GM23338 (cell line): ENCODE results near the gene MRAP. TPM values are rescaled to one million over a fixed set of nuclear protein-coding genes. Genes with fewer than 3 reads are reported as not detected.

Experiments used
- ATAC-seq: fragments of 200-7000 bp; cut with Tn5 transposase; 3 replicates; pipeline ENCODE4 v1.9.1; 2020
- DNase-seq: peaks from one replicate; pipeline ENCODE4 v3.0.0-alpha.2; 2015; ENCODE audit warnings: low spot score
- H2AFZ ChIP-seq: fragments of 200-600 bp; sonication (generic); 2 replicates; pipeline ENCODE4 v1.8.0; 2016; ENCODE audit warnings: antibody characterized with exemption, mild to moderate bottlenecking, moderate library complexity
- H3F3A ChIP-seq: fragments of 200-600 bp; sonication (generic); replicated peaks from 2 replicates; pipeline ENCODE4 v1.8.0; 2017; ENCODE audit warnings: antibody characterized with exemption, mixed run types, low read depth
- H3K27ac ChIP-seq: fragments of 200-600 bp; sonication (generic); 2 replicates; pipeline ENCODE4 v1.6.1; 2016; ENCODE audit warnings: low read depth
- H3K27me3 ChIP-seq: fragments of 200-600 bp; sonication (generic); 2 replicates; pipeline ENCODE4 v1.8.0; 2016; ENCODE audit warnings: mild to moderate bottlenecking, mixed run types, moderate library complexity; ENCODE audit not compliant: insufficient read depth
- H3K36me3 ChIP-seq: fragments of 200-600 bp; sonication (generic); 2 replicates; pipeline ENCODE4 v1.8.0; 2016; ENCODE audit warnings: mild to moderate bottlenecking; ENCODE audit not compliant: insufficient read depth
- H3K4me1 ChIP-seq: fragments of 200-600 bp; sonication (generic); 2 replicates; pipeline ENCODE4 v1.8.0; 2016; ENCODE audit warnings: mild to moderate bottlenecking, moderate library complexity; ENCODE audit not compliant: insufficient read depth
- H3K4me2 ChIP-seq: fragments of 200-600 bp; sonication (generic); 2 replicates; pipeline ENCODE4 v1.7.1; 2017; ENCODE audit warnings: mixed run types
- H3K4me3 ChIP-seq: fragments of 200-600 bp; sonication (generic); 2 replicates; pipeline ENCODE4 v1.6.1; 2016; ENCODE audit warnings: mixed run types
- H3K79me2 ChIP-seq: fragments of 200-600 bp; sonication (generic); replicated peaks from 2 replicates; pipeline ENCODE4 v1.8.0; 2017; ENCODE audit warnings: mild to moderate bottlenecking; ENCODE audit not compliant: insufficient read depth
- H3K9me2 ChIP-seq: fragments of 200-600 bp; sonication (generic); 2 replicates; pipeline ENCODE4 v1.8.0; 2017; ENCODE audit not compliant: insufficient read depth
- H4K20me1 ChIP-seq: fragments of 200-600 bp; sonication (generic); replicated peaks from 2 replicates; pipeline ENCODE4 v1.8.0; 2017; ENCODE audit warnings: mild to moderate bottlenecking; ENCODE audit not compliant: insufficient read depth
- H3K27ac Mint-ChIP-seq: 2 replicates; pipeline ENCODE4 v1.8.0; 2020; ENCODE audit warnings: inconsistent platforms, mild to moderate bottlenecking, moderate library complexity, mixed read lengths
- H3K27me3 Mint-ChIP-seq: 3 replicates; pipeline ENCODE4 v1.8.0; 2022; ENCODE audit warnings: low read depth, mild to moderate bottlenecking, moderate library complexity, mixed read lengths, inconsistent platforms; ENCODE audit not compliant: insufficient read depth, poor library complexity
- H3K36me3 Mint-ChIP-seq: 3 replicates; pipeline ENCODE4 v1.8.0; 2021; ENCODE audit warnings: low read depth, mild to moderate bottlenecking, inconsistent platforms, moderate library complexity, mixed read lengths
- H3K4me1 Mint-ChIP-seq: 3 replicates; pipeline ENCODE4 v1.8.0; 2020; ENCODE audit warnings: mild to moderate bottlenecking, inconsistent platforms, mixed read lengths
- H3K4me3 Mint-ChIP-seq: 3 replicates; pipeline ENCODE4 v1.8.0; 2021; ENCODE audit warnings: moderate library complexity, mild to moderate bottlenecking, inconsistent platforms, mixed read lengths
- H3K9me3 Mint-ChIP-seq: 3 replicates; pipeline ENCODE4 v1.8.0; 2020; ENCODE audit warnings: moderate library complexity, mild to moderate bottlenecking, inconsistent platforms, mixed read lengths
- CREB1 ChIP-seq: fragments of 250-450 bp; sonication (Bioruptor Pico); IDR thresholded peaks from 2 replicates; pipeline ENCODE4 v1.5.0; 2020; ENCODE audit warnings: low read depth, mild to moderate bottlenecking, moderate library complexity
- CTCF ChIP-seq, 2 experiments: fragments of 200-600 bp in 1 of 2; sonication (generic) in 1 of 2; conservative IDR thresholded peaks; 2 replicates each; pipeline versions ENCODE4 v1.5.1 to v1.6.1; 2016 to 2017; ENCODE audit warnings: antibody characterized with exemption in 2 of 2, low read depth in 2 of 2, mild to moderate bottlenecking in 2 of 2, moderate library complexity in 1 of 2
- POLR2AphosphoS5 ChIP-seq: IDR thresholded peaks from 2 replicates; pipeline ENCODE4 v1.6.1; 2016; ENCODE audit warnings: antibody characterized with exemption, low read depth
- ZNF114 ChIP-seq: fragments of 250-450 bp; sonication (Bioruptor Pico); IDR thresholded peaks from 2 replicates; pipeline ENCODE4 v1.5.0; 2020; ENCODE audit warnings: mild to moderate bottlenecking, moderate library complexity
- ZNF331 ChIP-seq: fragments of 250-450 bp; sonication (Bioruptor Pico); IDR thresholded peaks from 2 replicates; pipeline ENCODE4 v1.5.0; 2020; ENCODE audit warnings: low read depth, mild to moderate bottlenecking, moderate library complexity
- polyA plus RNA-seq: library from polyadenylated mRNA; unstranded; fragments of >200 nt; fragmentation: Nextera tagmentation; extraction: Ambion mirVana; gene quantifications from 2 replicates; pipeline ENCODE4 v1.2.1, GENCODE V29; 2016
- total RNA-seq: library from RNA; depleted of rRNA; stranded (reverse); fragments of >200 nt; shearing (Covaris generic); gene quantifications from 2 replicates; pipeline ENCODE4 v1.2.3, GENCODE V29; 2014
- TF ChIP-seq, protein P1 (sequence below): fragments of 250-450 bp; sonication (Bioruptor Pico); IDR thresholded peaks from 2 replicates; pipeline ENCODE4 v1.5.0; 2020; ENCODE audit warnings: mild to moderate bottlenecking, moderate library complexity

The MRAP gene
- total and polyA plus RNA-seq, 2 experiments from 2014 or later = 0.78 TPM; not detected in 1

DNA sequence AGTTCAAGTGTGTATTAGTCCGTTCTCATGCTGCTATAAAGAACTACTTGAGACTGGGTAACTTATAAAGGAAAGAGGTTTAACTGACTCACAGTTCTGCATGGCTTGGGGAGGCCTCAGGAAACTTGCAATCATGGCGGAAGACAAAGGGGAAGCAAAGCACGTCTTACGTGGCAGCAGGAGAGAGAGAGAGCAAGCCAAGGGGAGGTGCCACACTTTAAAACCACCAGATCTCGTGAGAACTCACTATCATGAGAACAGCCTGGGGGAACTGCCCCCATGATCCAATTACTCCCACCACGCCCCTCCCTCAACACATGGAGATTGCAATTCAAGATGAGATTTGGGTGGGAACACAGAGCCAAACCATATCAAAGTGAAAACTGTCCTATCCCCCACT lies 15.7 kb upstream of the MRAP start:
- peaks cover 13% of the 10 kb centered on the region for H3K27me3 Mint-ChIP-seq
- TF ChIP-seq ZNF114 (no peak), ZNF331 (CRISPR knock-in tag) (no peak)
- TF ChIP-seq, protein P1, sequence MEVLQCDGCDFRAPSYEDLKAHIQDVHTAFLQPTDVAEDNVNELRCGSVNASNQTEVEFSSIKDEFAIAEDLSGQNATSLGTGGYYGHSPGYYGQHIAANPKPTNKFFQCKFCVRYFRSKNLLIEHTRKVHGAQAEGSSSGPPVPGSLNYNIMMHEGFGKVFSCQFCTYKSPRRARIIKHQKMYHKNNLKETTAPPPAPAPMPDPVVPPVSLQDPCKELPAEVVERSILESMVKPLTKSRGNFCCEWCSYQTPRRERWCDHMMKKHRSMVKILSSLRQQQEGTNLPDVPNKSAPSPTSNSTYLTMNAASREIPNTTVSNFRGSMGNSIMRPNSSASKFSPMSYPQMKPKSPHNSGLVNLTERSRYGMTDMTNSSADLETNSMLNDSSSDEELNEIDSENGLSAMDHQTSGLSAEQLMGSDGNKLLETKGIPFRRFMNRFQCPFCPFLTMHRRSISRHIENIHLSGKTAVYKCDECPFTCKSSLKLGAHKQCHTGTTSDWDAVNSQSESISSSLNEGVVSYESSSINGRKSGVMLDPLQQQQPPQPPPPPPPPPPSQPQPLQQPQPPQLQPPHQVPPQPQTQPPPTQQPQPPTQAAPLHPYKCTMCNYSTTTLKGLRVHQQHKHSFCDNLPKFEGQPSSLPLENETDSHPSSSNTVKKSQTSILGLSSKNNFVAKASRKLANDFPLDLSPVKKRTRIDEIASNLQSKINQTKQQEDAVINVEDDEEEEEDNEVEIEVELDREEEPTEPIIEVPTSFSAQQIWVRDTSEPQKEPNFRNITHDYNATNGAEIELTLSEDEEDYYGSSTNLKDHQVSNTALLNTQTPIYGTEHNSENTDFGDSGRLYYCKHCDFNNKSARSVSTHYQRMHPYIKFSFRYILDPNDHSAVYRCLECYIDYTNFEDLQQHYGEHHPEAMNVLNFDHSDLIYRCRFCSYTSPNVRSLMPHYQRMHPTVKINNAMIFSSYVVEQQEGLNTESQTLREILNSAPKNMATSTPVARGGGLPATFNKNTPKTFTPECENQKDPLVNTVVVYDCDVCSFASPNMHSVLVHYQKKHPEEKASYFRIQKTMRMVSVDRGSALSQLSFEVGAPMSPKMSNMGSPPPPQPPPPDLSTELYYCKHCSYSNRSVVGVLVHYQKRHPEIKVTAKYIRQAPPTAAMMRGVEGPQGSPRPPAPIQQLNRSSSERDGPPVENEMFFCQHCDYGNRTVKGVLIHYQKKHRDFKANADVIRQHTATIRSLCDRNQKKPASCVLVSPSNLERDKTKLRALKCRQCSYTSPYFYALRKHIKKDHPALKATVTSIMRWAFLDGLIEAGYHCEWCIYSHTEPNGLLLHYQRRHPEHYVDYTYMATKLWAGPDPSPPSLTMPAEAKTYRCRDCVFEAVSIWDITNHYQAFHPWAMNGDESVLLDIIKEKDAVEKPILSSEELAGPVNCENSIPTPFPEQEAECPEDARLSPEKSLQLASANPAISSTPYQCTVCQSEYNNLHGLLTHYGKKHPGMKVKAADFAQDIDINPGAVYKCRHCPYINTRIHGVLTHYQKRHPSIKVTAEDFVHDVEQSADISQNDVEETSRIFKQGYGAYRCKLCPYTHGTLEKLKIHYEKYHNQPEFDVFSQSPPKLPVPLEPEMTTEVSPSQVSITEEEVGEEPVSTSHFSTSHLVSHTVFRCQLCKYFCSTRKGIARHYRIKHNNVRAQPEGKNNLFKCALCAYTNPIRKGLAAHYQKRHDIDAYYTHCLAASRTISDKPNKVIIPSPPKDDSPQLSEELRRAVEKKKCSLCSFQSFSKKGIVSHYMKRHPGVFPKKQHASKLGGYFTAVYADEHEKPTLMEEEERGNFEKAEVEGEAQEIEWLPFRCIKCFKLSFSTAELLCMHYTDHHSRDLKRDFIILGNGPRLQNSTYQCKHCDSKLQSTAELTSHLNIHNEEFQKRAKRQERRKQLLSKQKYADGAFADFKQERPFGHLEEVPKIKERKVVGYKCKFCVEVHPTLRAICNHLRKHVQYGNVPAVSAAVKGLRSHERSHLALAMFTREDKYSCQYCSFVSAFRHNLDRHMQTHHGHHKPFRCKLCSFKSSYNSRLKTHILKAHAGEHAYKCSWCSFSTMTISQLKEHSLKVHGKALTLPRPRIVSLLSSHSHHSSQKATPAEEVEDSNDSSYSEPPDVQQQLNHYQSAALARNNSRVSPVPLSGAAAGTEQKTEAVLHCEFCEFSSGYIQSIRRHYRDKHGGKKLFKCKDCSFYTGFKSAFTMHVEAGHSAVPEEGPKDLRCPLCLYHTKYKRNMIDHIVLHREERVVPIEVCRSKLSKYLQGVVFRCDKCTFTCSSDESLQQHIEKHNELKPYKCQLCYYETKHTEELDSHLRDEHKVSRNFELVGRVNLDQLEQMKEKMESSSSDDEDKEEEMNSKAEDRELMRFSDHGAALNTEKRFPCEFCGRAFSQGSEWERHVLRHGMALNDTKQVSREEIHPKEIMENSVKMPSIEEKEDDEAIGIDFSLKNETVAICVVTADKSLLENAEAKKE = no peak
- Histone ChIP-seq H3K4me3 (no peak overlapping the region), H3F3A (no peaks in the 10 kb centered on the region), H4K20me1 (no peaks in the 10 kb centered on the region), H3K27ac (no peak overlapping the region), H3K9me2 (no peaks in the 10 kb centered on the region), H3K27me3 (no peaks in the 10 kb centered on the region), H3K4me1 (peaks cover 4% of the 10 kb centered on the region), H2AFZ (no peak overlapping the region), H3K4me2 (no peak overlapping the region), H3K36me3 (no peaks in the 10 kb centered on the region), H3K79me2 (peaks cover 6% of the 10 kb centered on the region)
- H3K9me3 Mint-ChIP-seq = 0 out of 3 replicates have a peak, but pooled peaks cover 2% of the 10 kb centered on the region
- no peak overlapping the region for H3K4me3 Mint-ChIP-seq
- ATAC-seq = no peak
- no peaks in the 10 kb centered on the region; the same call in 2 of the 3 replicates for H3K36me3 Mint-ChIP-seq
- H3K27ac Mint-ChIP-seq = no peak overlapping the region
- no peak for DNase-seq
- H3K4me1 Mint-ChIP-seq = peaks cover 3% of the 10 kb centered on the region; the same call in 2 of the 3 replicates

DNA sequence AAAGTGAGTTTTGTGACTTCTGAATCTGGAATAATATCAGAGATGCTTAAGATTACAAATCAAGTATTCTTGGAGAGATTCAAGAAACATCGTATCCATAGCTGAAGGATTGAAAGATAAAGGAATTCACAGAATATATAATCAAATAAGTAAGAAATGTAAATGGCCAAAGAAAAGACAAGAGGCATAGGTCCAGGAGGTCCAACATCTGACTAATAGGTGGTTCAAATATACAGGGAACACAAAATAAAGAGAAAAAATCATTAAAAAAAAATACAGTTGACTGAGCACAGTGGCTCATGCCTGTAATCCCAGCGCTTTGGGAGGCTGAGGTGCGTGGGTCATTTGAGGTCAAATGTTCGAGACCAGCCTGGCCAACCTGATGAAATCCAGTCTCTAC lies 13.2 kb upstream of the MRAP start:
- 0 out of 3 replicates have a peak, but pooled peaks cover 2% of the 10 kb centered on the region for H3K9me3 Mint-ChIP-seq
- DNase-seq (no peak), ATAC-seq (no peak)
- H3K4me1 Mint-ChIP-seq = no peaks in the 10 kb centered on the region
- Histone ChIP-seq H3K9me2 (no peaks in the 10 kb centered on the region), H3K27me3 (no peaks in the 10 kb centered on the region), H3K27ac (no peak overlapping the region), H3K4me3 (no peak overlapping the region), H3F3A (no peaks in the 10 kb centered on the region), H2AFZ (no peak overlapping the region), H3K4me2 (no peak overlapping the region), H4K20me1 (no peaks in the 10 kb centered on the region), H3K36me3 (no peaks in the 10 kb centered on the region), H3K4me1 (no peaks in the 10 kb centered on the region), H3K79me2 (no peaks in the 10 kb centered on the region)
- no peak overlapping the region for H3K27ac Mint-ChIP-seq
- no peaks in the 10 kb centered on the region; the same call in 2 of the 3 replicates for H3K36me3 Mint-ChIP-seq
- H3K4me3 Mint-ChIP-seq = no peak overlapping the region
- peaks cover 4% of the 10 kb centered on the region for H3K27me3 Mint-ChIP-seq
- TF ChIP-seq ZNF114 = no peak
- no peak for TF ChIP-seq POLR2AphosphoS5
- TF ChIP-seq CTCF (conservative IDR thresholded peaks at IDR 0.05; ENCODE audit: low read depth in 2 of 2) = no peak
- no peak for TF ChIP-seq CREB1 (CRISPR knock-in tag)
